Measurements from ENCODE around the gene ZNF408. TPM values are rescaled to one million over a fixed set of nuclear protein-coding genes. Genes with fewer than 3 reads are reported as not detected.

ZNF408 gene
- total and polyA plus RNA-seq, 2 donors (not counting 3 experiments of a cell fraction or from before 2014, with no cell fraction given), result 7.8 to 10.9 TPM

DNA sequence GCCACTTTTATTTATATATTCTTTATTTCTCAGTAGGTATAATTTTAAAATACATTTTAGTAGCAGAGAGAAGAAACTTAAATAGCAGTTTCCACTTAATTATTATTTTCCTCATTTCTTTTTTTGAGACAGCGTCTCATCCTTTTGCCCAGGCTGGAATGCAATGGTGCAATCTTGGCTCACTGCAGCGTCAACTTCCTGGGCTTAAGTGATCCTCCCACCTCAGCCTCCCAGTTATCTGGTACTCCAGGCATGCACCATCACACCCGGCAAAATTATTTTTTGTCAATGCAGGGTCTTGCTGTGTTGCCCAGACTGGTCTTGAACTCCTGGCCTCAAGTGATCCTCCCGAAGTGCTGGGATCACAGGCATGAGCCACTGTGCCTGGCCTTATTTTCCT, 45.2 kb upstream of the ZNF408 start:
- FAIRE-seq, result no peak
- H3K36me3 ChIP-seq (ENCODE audit: control insufficient read depth in 2 of 2, extremely low read depth in 1 of 2, insufficient read depth in 2 of 2, low read length in 2 of 2), result peaks cover 12 to 24% of the 10 kb centered on the region in 2 experiments

GRCh38 chr11:46657186-46657585, 43.6 kb upstream of the ZNF408 start:
- no peak overlapping the region for H3K4me2 ChIP-seq (ENCODE audit: insufficient read depth, low read length)
- H3K79me2 ChIP-seq (ENCODE audit: control insufficient read depth, insufficient read depth, low read length), result no peaks in the 10 kb centered on the region
- FAIRE-seq, result peak; percentile 42
- ChIA-PET CTCF (interaction anchor here (0.9 to 1.2 kb wide), 2 partner anchors 20 to 128 kb away, joined by 3 read pairs; no protein-coding TSS in a partner anchor), POLR2A (interaction anchor here (0.6 kb wide), 1 partner anchor 1069 kb away, joined by 5 read pairs; no protein-coding TSS in a partner anchor)
- H3K4me3 ChIP-seq (replicated peaks in 1 of 3; ENCODE audit: insufficient read depth in 1 of 3, low read depth in 1 of 3, low read length in 3 of 3), result no peak overlapping the region
- H3K27me3 ChIP-seq (ENCODE audit: control insufficient read depth in 2 of 2, insufficient read depth in 2 of 2, low read length in 2 of 2), result no peaks in the 10 kb centered on the region
- TF ChIP-seq EZH2 (IDR thresholded peaks at IDR 0.05; ENCODE audit: borderline replicate concordance, low read depth, low read length, severe bottlenecking) (no peak), CTCF (IDR thresholded peaks at IDR 0.05; ENCODE audit: extremely low read depth in 1 of 2, insufficient read depth in 1 of 2, low read depth in 1 of 2, low read length in 2 of 2) (no peak), POLR2A (IDR thresholded peaks at IDR 0.05; ENCODE audit: low read depth, low read length) (no peak), FOS (IDR thresholded peaks at IDR 0.05; ENCODE audit: borderline replicate concordance, insufficient read depth, low read length) (no peak)
- no peaks in the 10 kb centered on the region for H3K4me1 ChIP-seq (ENCODE audit: control insufficient read depth, extremely low read depth, insufficient read depth, low read length)
- no peak overlapping the region for H3K9ac ChIP-seq (replicated peaks; ENCODE audit: extremely low read depth, insufficient read depth, low read length)
- dilution Hi-C loops (cut with MboI; ENCODE audit: extremely low pct_ligation_motif_present, low sequenced_read_pairs), result no loop called here
- H3K9me3 ChIP-seq (replicated peaks; ENCODE audit: control insufficient read depth, insufficient read depth, low read length), result no peaks in the 10 kb centered on the region
- BruUV-seq (replicated peaks), result no TSS peak
- no peak for DNase-seq (ENCODE audit: low read depth, low spot score)
- no peak overlapping the region for H2AFZ ChIP-seq (ENCODE audit: low read depth, low read length)
- no peaks in the 10 kb centered on the region for H3K9me1 ChIP-seq (replicated peaks; ENCODE audit: control insufficient read depth, extremely low read depth, insufficient read depth, low read length)
- H3K36me3 ChIP-seq (ENCODE audit: control insufficient read depth in 2 of 2, extremely low read depth in 1 of 2, insufficient read depth in 2 of 2, low read length in 2 of 2), result peaks cover 12 to 18% of the 10 kb centered on the region in 2 experiments
- no peaks in the 10 kb centered on the region for H4K20me1 ChIP-seq (replicated peaks; ENCODE audit: control insufficient read depth, extremely low read depth, insufficient read depth, low read length)
- intact Hi-C loops (cut with micrococcal nuclease), result no loop called here
- H3K27ac ChIP-seq (ENCODE audit: insufficient read depth, low read depth, low read length), result no peak overlapping the region

More for the DNA sequence above, 45.2 kb upstream of the ZNF408 start:
- Histone ChIP-seq H2AFZ (ENCODE audit: low read depth, low read length) (no peak overlapping the region), H3K27me3 (ENCODE audit: control insufficient read depth in 2 of 2, insufficient read depth in 2 of 2, low read length in 2 of 2) (no peaks in the 10 kb centered on the region), H3K9me3 (replicated peaks; ENCODE audit: control insufficient read depth, insufficient read depth, low read length) (no peaks in the 10 kb centered on the region), H3K4me2 (ENCODE audit: insufficient read depth, low read length) (no peak overlapping the region), H3K9ac (replicated peaks; ENCODE audit: extremely low read depth, insufficient read depth, low read length) (no peak overlapping the region), H3K79me2 (ENCODE audit: control insufficient read depth, insufficient read depth, low read length) (no peaks in the 10 kb centered on the region), H3K4me3 (replicated peaks in 1 of 3; ENCODE audit: insufficient read depth in 1 of 3, low read depth in 1 of 3, low read length in 3 of 3) (no peak overlapping the region), H3K27ac (ENCODE audit: insufficient read depth, low read depth, low read length) (no peak overlapping the region), H4K20me1 (replicated peaks; ENCODE audit: control insufficient read depth, extremely low read depth, insufficient read depth, low read length) (no peaks in the 10 kb centered on the region), H3K4me1 (ENCODE audit: control insufficient read depth, extremely low read depth, insufficient read depth, low read length) (no peaks in the 10 kb centered on the region), H3K9me1 (replicated peaks; ENCODE audit: control insufficient read depth, extremely low read depth, insufficient read depth, low read length) (no peaks in the 10 kb centered on the region)
- intact Hi-C loops (cut with micrococcal nuclease), result no loop called here
- no TSS peak for BruUV-seq (replicated peaks)
- dilution Hi-C loops (cut with MboI; ENCODE audit: extremely low pct_ligation_motif_present, low sequenced_read_pairs), result no loop called here
- no peak for DNase-seq (ENCODE audit: low read depth, low spot score)
- ChIA-PET POLR2A (no interaction called here), CTCF (no interaction called here)
- no peak for TF ChIP-seq GATA2 (IDR thresholded peaks at IDR 0.05; ENCODE audit: insufficient read depth, insufficient read length, low read depth, low read length)

Data from endothelial cell of umbilical vein (primary cell).